Measurements from ENCODE around the gene PEX11B.

DNA sequence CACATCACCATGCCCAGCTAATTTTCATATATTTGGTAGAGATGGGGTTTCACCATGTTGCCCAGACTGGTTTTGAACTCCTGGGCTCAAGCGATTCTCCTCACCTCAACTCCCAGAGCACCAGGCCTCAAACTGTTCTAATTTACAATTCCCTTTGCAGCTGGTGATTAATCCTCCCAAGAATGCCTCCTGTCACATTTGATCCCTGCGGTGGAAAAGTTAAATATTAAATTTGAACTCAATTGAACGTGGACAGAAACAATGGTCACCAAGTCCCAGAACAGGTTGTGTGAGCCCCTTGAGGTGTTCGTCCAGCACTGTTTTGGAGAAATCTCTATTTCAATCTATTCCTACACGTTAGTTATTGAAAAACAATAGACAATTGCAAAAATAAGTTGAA lies 30.9 kb downstream of the PEX11B start:
- no peak for TF ChIP-seq POLR2A (IDR thresholded peaks at IDR 0.05)
- TF ChIP-seq, protein P1, sequence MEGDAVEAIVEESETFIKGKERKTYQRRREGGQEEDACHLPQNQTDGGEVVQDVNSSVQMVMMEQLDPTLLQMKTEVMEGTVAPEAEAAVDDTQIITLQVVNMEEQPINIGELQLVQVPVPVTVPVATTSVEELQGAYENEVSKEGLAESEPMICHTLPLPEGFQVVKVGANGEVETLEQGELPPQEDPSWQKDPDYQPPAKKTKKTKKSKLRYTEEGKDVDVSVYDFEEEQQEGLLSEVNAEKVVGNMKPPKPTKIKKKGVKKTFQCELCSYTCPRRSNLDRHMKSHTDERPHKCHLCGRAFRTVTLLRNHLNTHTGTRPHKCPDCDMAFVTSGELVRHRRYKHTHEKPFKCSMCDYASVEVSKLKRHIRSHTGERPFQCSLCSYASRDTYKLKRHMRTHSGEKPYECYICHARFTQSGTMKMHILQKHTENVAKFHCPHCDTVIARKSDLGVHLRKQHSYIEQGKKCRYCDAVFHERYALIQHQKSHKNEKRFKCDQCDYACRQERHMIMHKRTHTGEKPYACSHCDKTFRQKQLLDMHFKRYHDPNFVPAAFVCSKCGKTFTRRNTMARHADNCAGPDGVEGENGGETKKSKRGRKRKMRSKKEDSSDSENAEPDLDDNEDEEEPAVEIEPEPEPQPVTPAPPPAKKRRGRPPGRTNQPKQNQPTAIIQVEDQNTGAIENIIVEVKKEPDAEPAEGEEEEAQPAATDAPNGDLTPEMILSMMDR (IDR thresholded peaks at IDR 0.05): no peak

Measured in Peyer's patch (tissue), 4 donors.